ENCODE data around the gene TBC1D14.

- TF ChIP-seq POLR2AphosphoS5 (IDR thresholded peaks at IDR 0.05; ENCODE audit: low read depth, low read length) (no peak), REST (IDR thresholded peaks at IDR 0.05; ENCODE audit: insufficient read depth in 1 of 2, low read depth in 2 of 2, low read length in 2 of 2) (no peak), TAF1 (IDR thresholded peaks at IDR 0.05; ENCODE audit: borderline replicate concordance, insufficient read depth, low read length) (no peak), SIN3A (IDR thresholded peaks at IDR 0.05; ENCODE audit: borderline replicate concordance, insufficient read depth, low read length) (no peak)
Measured at GRCh38 chr4:6941796-6942195, 32.2 kb downstream of the TBC1D14 start.

Data from PFSK-1 (cell line).